ENCODE measurements around the gene ITPKC.
A peak's percentile ranks its signal among the peaks of the same experiment; 100 is the strongest.

ITPKC gene

DNA sequence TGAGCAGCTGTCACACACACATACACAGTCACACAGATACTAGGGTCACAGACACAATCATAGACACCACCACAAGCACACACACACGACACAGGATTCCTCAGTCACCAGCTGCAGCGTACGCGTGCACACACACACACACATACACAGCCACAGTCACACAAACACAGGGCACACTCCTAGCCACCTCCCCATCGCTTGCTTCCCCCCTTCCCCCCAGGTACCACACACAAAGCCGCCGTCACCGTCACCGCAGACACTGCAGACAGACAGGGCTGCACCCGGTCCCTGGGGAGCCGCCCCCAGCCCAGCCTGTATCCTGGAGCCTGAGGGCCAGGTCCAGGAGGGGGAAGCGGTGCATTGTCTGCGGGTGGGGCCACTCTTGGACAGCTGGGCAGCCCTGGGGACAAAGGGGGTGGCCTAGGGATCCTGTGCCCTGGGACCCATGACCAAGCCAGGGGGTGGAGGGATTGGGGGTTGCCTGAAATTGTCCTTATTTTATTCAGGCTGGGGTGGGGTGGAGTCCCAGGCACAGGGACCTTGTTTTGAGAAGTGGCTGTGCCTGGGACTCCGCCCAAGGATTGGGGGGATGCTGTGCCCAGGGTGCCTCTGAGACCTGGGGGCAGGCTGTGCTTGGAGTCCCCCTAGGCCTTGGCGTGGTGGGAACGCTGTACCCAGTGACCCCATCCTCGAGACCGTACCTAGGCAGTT is 27.4 kb upstream of the ITPKC start:
- peak overlapping the region; percentile 59 to 90 (median 75) for H3K4me3 ChIP-seq (ENCODE audit: low read depth in 1 of 5, low read length in 5 of 5)
- H3K4me1 ChIP-seq (ENCODE audit: control insufficient read depth in 5 of 5, insufficient read depth in 5 of 5, low read length in 5 of 5), result peaks cover 9 to 47% (median 37%) of the 10 kb centered on the region in 5 donors
- peak overlapping the region; percentile 75 for H3K27ac ChIP-seq (ENCODE audit: low read depth, low read length)
- H3K9me3 ChIP-seq (ENCODE audit: control insufficient read depth in 5 of 5, low read length in 5 of 5), result no peaks in the 10 kb centered on the region
- H3K36me3 ChIP-seq (ENCODE audit: control insufficient read depth in 5 of 5, insufficient read depth in 5 of 5, low read length in 5 of 5), result peaks cover 0 to 50% (median 31%) of the 10 kb centered on the region in 5 donors
- H3K9ac ChIP-seq (ENCODE audit: low read length in 5 of 5), result peak overlapping the region; percentile 56 to 84 (median 76)
- no peaks in the 10 kb centered on the region for H3K27me3 ChIP-seq (ENCODE audit: control insufficient read depth in 5 of 5, insufficient read depth in 4 of 5, low read length in 5 of 5)

GRCh38 chr19:40690050-40690692 is 26.7 kb upstream of the ITPKC start, which contains the start of gene NUMBL:
Gene NUMBL, minus strand, starts transcription at chr19:40690651. Its CDS starts 168 bp downstream, at chr19:40690483.
- Histone ChIP-seq H3K27ac (ENCODE audit: low read depth, low read length) (peak within 1 kb of the TSS; percentile 90), H3K4me1 (ENCODE audit: control insufficient read depth in 5 of 5, insufficient read depth in 5 of 5, low read length in 5 of 5) (peaks cover 9 to 47% (median 37%) of the 10 kb centered on the region in 5 donors), H3K4me3 (ENCODE audit: low read depth in 1 of 5, low read length in 5 of 5) (peak within 1 kb of the TSS; percentile 59 to 85 (median 75)), H3K9me3 (ENCODE audit: control insufficient read depth in 5 of 5, low read length in 5 of 5) (no peaks in the 10 kb centered on the region), H3K27me3 (ENCODE audit: control insufficient read depth in 5 of 5, insufficient read depth in 4 of 5, low read length in 5 of 5) (no peaks in the 10 kb centered on the region), H3K36me3 (ENCODE audit: control insufficient read depth in 5 of 5, insufficient read depth in 5 of 5, low read length in 5 of 5) (peaks cover 0 to 49% (median 28%) of the 10 kb centered on the region in 5 donors), H3K9ac (ENCODE audit: low read length in 5 of 5) (peak within 1 kb of the TSS; percentile 56 to 84 (median 76))

DNA sequence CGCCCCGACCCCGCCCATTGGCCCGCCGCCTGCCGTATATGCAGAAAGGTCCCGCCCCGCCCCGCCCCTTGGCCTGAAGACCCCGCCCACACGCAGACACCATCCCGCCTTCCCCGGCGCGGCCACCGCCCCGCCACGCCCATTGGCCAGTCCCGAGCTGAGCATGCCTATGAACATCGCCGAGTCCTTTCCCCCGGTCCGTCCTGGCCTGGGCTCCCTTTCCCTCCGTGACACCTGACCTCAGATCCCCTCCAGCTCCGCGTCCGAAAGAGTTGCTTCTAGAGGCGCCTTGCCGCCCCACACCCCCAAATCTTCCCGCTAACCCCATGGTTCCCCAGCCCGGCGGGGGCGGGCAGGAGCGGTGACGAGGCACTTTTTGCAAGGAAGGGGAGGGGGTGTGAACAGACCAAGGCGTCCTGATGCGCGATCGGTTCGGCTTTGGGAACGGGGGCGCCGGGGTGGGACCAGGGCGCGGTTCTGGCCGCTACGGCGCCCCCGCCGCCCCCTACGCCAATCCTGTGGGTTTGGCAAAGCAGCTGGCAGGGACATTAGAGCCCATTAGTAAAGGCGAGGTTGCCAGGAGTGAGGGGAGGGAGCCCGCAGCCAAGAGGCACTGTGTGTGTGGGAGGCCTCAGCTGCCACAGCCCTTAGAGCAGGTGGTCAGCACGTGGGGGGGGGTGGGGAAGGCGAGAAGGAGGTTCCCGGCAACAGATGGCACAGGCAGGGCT is 26.1 kb upstream of the ITPKC start:
- Histone ChIP-seq H3K4me3 (ENCODE audit: low read depth in 1 of 5, low read length in 5 of 5) (peak overlapping the region; percentile 36 to 75 (median 63)), H3K36me3 (ENCODE audit: control insufficient read depth in 5 of 5, insufficient read depth in 5 of 5, low read length in 5 of 5) (peaks cover 0 to 49% (median 27%) of the 10 kb centered on the region in 5 donors), H3K9ac (ENCODE audit: low read length in 5 of 5) (peak overlapping the region in 4 of 5 donors; percentile 50 to 71 (median 60)), H3K9me3 (ENCODE audit: control insufficient read depth in 5 of 5, low read length in 5 of 5) (no peaks in the 10 kb centered on the region), H3K27me3 (ENCODE audit: control insufficient read depth in 5 of 5, insufficient read depth in 4 of 5, low read length in 5 of 5) (no peaks in the 10 kb centered on the region), H3K27ac (ENCODE audit: low read depth, low read length) (peak overlapping the region; percentile 90), H3K4me1 (ENCODE audit: control insufficient read depth in 5 of 5, insufficient read depth in 5 of 5, low read length in 5 of 5) (peaks cover 9 to 47% (median 37%) of the 10 kb centered on the region in 5 donors)

- peak overlapping the region in 1 of 5 donors; percentile 71 for H3K9ac ChIP-seq (ENCODE audit: low read length in 5 of 5)
- peak overlapping the region; percentile 90 for H3K27ac ChIP-seq (ENCODE audit: low read depth, low read length)
- no peaks in the 10 kb centered on the region for H3K27me3 ChIP-seq (ENCODE audit: control insufficient read depth in 5 of 5, insufficient read depth in 4 of 5, low read length in 5 of 5)
- H3K4me3 ChIP-seq (ENCODE audit: low read depth in 1 of 5, low read length in 5 of 5), result peak overlapping the region in 2 of 5 donors; percentile 63 to 75
- peaks cover 0 to 45% (median 23%) of the 10 kb centered on the region in 5 donors for H3K36me3 ChIP-seq (ENCODE audit: control insufficient read depth in 5 of 5, insufficient read depth in 5 of 5, low read length in 5 of 5)
- H3K9me3 ChIP-seq (ENCODE audit: control insufficient read depth in 5 of 5, low read length in 5 of 5), result no peaks in the 10 kb centered on the region
- H3K4me1 ChIP-seq (ENCODE audit: control insufficient read depth in 5 of 5, insufficient read depth in 5 of 5, low read length in 5 of 5), result peaks cover 9 to 47% (median 37%) of the 10 kb centered on the region in 5 donors
Observed at GRCh38 chr19:40691421-40692211, 25.3 kb upstream of the ITPKC start.

- H3K36me3 ChIP-seq (ENCODE audit: control insufficient read depth in 5 of 5, insufficient read depth in 5 of 5, low read length in 5 of 5), result peaks cover 0 to 47% (median 23%) of the 10 kb centered on the region in 5 donors
- no peak overlapping the region for H3K27ac ChIP-seq (ENCODE audit: low read depth, low read length)
Observed at GRCh38 chr19:40692212-40692551, 24.7 kb upstream of the ITPKC start.

DNA sequence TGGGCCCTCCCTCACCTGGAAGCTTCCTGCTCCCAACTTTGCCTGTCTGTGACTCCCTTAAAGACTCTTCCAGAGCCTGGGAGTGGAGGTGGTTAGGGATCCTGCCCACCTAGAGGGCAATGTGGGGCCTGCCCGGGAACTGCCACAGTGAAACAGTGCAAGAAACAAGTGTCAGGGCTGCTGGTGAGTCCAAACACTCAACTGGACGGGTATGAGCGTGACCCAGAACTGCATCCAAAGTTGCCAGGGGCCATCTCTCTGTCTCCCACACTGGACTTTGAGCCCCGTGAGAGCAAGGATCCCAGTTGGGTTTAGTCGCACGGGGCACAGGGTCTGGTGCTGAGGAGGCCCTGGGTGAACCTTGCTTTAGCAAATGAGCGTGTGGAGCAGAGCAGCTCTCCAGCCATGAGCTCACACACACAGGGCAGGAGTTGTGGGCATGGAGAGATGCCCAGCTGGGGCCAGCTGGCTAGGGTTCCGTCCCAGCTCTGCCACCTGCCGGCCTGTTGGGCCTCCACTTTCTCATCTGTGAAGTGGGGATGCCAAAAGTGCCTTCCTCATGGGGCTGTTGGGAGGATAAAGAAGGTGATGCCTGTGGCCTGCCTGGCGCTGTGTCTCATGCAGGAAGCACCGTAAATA is 23.6 kb upstream of the ITPKC start:
- H3K9ac ChIP-seq (ENCODE audit: low read length in 5 of 5), result no peak overlapping the region
- no peaks in the 10 kb centered on the region for H3K9me3 ChIP-seq (ENCODE audit: control insufficient read depth in 5 of 5, low read length in 5 of 5)
- H3K27ac ChIP-seq (ENCODE audit: low read depth, low read length), result no peak overlapping the region
- no peak overlapping the region for H3K4me3 ChIP-seq (ENCODE audit: low read depth in 1 of 5, low read length in 5 of 5)
- H3K27me3 ChIP-seq (ENCODE audit: control insufficient read depth in 5 of 5, insufficient read depth in 4 of 5, low read length in 5 of 5), result no peaks in the 10 kb centered on the region
- H3K4me1 ChIP-seq (ENCODE audit: control insufficient read depth in 5 of 5, insufficient read depth in 5 of 5, low read length in 5 of 5), result peaks cover 2 to 33% (median 30%) of the 10 kb centered on the region in 5 donors
- H3K36me3 ChIP-seq (ENCODE audit: control insufficient read depth in 5 of 5, insufficient read depth in 5 of 5, low read length in 5 of 5), result peaks cover 0 to 47% (median 23%) of the 10 kb centered on the region in 5 donors

More at GRCh38 chr19:40692212-40692551, 24.7 kb upstream of the ITPKC start:
- no peaks in the 10 kb centered on the region for H3K9me3 ChIP-seq (ENCODE audit: control insufficient read depth in 5 of 5, low read length in 5 of 5)
- H3K4me1 ChIP-seq (ENCODE audit: control insufficient read depth in 5 of 5, insufficient read depth in 5 of 5, low read length in 5 of 5), result peaks cover 9 to 44% (median 37%) of the 10 kb centered on the region in 5 donors
- H3K9ac ChIP-seq (ENCODE audit: low read length in 5 of 5), result no peak overlapping the region
- no peaks in the 10 kb centered on the region for H3K27me3 ChIP-seq (ENCODE audit: control insufficient read depth in 5 of 5, insufficient read depth in 4 of 5, low read length in 5 of 5)
- no peak overlapping the region for H3K4me3 ChIP-seq (ENCODE audit: low read depth in 1 of 5, low read length in 5 of 5)

GRCh38 chr19:40693896-40694295 is 23.0 kb upstream of the ITPKC start:
- Histone ChIP-seq H3K4me1 (ENCODE audit: control insufficient read depth in 5 of 5, insufficient read depth in 5 of 5, low read length in 5 of 5) (peaks cover 2 to 27% (median 24%) of the 10 kb centered on the region in 5 donors), H3K36me3 (ENCODE audit: control insufficient read depth in 5 of 5, insufficient read depth in 5 of 5, low read length in 5 of 5) (peaks cover 0 to 51% (median 25%) of the 10 kb centered on the region in 5 donors), H3K9ac (ENCODE audit: low read length in 5 of 5) (no peak overlapping the region), H3K4me3 (ENCODE audit: low read depth in 1 of 5, low read length in 5 of 5) (no peak overlapping the region), H3K27ac (ENCODE audit: low read depth, low read length) (no peak overlapping the region), H3K27me3 (ENCODE audit: control insufficient read depth in 5 of 5, insufficient read depth in 4 of 5, low read length in 5 of 5) (no peaks in the 10 kb centered on the region), H3K9me3 (ENCODE audit: control insufficient read depth in 5 of 5, low read length in 5 of 5) (no peaks in the 10 kb centered on the region)

GRCh38 chr19:40695881-40696280 is 21.0 kb upstream of the ITPKC start:
- Histone ChIP-seq H3K9me3 (ENCODE audit: control insufficient read depth in 5 of 5, low read length in 5 of 5) (no peaks in the 10 kb centered on the region), H3K4me1 (ENCODE audit: control insufficient read depth in 5 of 5, insufficient read depth in 5 of 5, low read length in 5 of 5) (peaks cover 0 to 11% (median 9%) of the 10 kb centered on the region in 5 donors), H3K27me3 (ENCODE audit: control insufficient read depth in 5 of 5, insufficient read depth in 4 of 5, low read length in 5 of 5) (no peaks in the 10 kb centered on the region), H3K27ac (ENCODE audit: low read depth, low read length) (no peak overlapping the region), H3K9ac (ENCODE audit: low read length in 5 of 5) (no peak overlapping the region), H3K36me3 (ENCODE audit: control insufficient read depth in 5 of 5, insufficient read depth in 5 of 5, low read length in 5 of 5) (peaks cover 0 to 70% (median 41%) of the 10 kb centered on the region in 5 donors), H3K4me3 (ENCODE audit: low read depth in 1 of 5, low read length in 5 of 5) (no peak overlapping the region)

- Histone ChIP-seq H3K36me3 (ENCODE audit: control insufficient read depth in 5 of 5, insufficient read depth in 5 of 5, low read length in 5 of 5) (peaks cover 0 to 76% (median 49%) of the 10 kb centered on the region in 5 donors), H3K9me3 (ENCODE audit: control insufficient read depth in 5 of 5, low read length in 5 of 5) (no peaks in the 10 kb centered on the region), H3K27ac (ENCODE audit: low read depth, low read length) (no peak overlapping the region), H3K9ac (ENCODE audit: low read length in 5 of 5) (no peak overlapping the region), H3K4me3 (ENCODE audit: low read depth in 1 of 5, low read length in 5 of 5) (no peak overlapping the region), H3K27me3 (ENCODE audit: control insufficient read depth in 5 of 5, insufficient read depth in 4 of 5, low read length in 5 of 5) (no peaks in the 10 kb centered on the region), H3K4me1 (ENCODE audit: control insufficient read depth in 5 of 5, insufficient read depth in 5 of 5, low read length in 5 of 5) (peaks cover 0 to under 1% (median 0%) of the 10 kb centered on the region in 5 donors)
Observed at GRCh38 chr19:40697007-40697406, 19.9 kb upstream of the ITPKC start.

All from subcutaneous abdominal adipose tissue (tissue), 5 donors.